ENCODE data around the gene MYO18A.

MYO18A gene

GRCh38 chr17:29138971-29139691 is 41.1 kb downstream of the MYO18A start:
- no peaks in the 10 kb centered on the region for H3K36me3 ChIP-seq (ENCODE audit: control insufficient read depth in 2 of 2, insufficient read depth in 1 of 2, low read length in 2 of 2)
- ChIA-PET CTCF (interaction anchor here (1.3 to 21.4 kb wide), 4 partner anchors 8 to 81 kb away, joined by 3 to 506 read pairs (median 6); no protein-coding TSS in a partner anchor), POLR2A (interaction anchor here (1.2 to 1.9 kb wide), 3 partner anchors 9 to 155 kb away, joined by 4 to 15 read pairs (median 9); partner anchors contain the start of genes MYO18A and NUFIP2)
- no peak overlapping the region for H3K4me3 ChIP-seq (ENCODE audit: low read depth, low read length)
- H3K4me1 ChIP-seq (ENCODE audit: control insufficient read depth, insufficient read depth, low read length), result peaks cover 15% of the 10 kb centered on the region
- no peaks in the 10 kb centered on the region for H3K9me3 ChIP-seq (ENCODE audit: control insufficient read depth, insufficient read depth, low read depth, low read length)
- no peak overlapping the region for H3K27ac ChIP-seq (ENCODE audit: extremely low read depth, low read depth, low read length)
- TF ChIP-seq ZFHX2 (tag by site-specific recombination; conservative IDR thresholded peaks at IDR 0.05) (peak; percentile 58), EGR2 (tag by site-specific recombination; IDR thresholded peaks at IDR 0.05; ENCODE audit: low read depth) (peak; percentile 53; the same call in 1 of the 2 replicates), SP2 (tag by site-specific recombination; IDR thresholded peaks at IDR 0.05) (peak; percentile 54), ZBTB7A (tag by site-specific recombination; IDR thresholded peaks at IDR 0.05; ENCODE audit: low read depth) (no peak), ZFP69B (tag by site-specific recombination; IDR thresholded peaks at IDR 0.05) (no peak)

- H3K4me3 ChIP-seq (ENCODE audit: low read depth, low read length), result no peak overlapping the region
- no peak overlapping the region for H3K27ac ChIP-seq (ENCODE audit: extremely low read depth, low read depth, low read length)
- no peaks in the 10 kb centered on the region for H3K36me3 ChIP-seq (ENCODE audit: control insufficient read depth in 2 of 2, insufficient read depth in 1 of 2, low read length in 2 of 2)
- H3K4me1 ChIP-seq (ENCODE audit: control insufficient read depth, insufficient read depth, low read length), result peaks cover 15% of the 10 kb centered on the region
- no peak for TF ChIP-seq ZSCAN5A (tag by site-specific recombination; IDR thresholded peaks at IDR 0.05)
- TF ChIP-seq PRDM6 (tag by site-specific recombination; IDR thresholded peaks at IDR 0.05), result no peak
- TF ChIP-seq FEZF1 (tag by site-specific recombination; IDR thresholded peaks at IDR 0.05), result peak; percentile 69
- CTCF ChIA-PET, result interaction anchor here (0.7 to 21.4 kb wide), 9 partner anchors 9 to 352 kb away, joined by 3 to 506 read pairs (median 4); partner anchors contain the start of gene MYO18A
- H3K9me3 ChIP-seq (ENCODE audit: control insufficient read depth, insufficient read depth, low read depth, low read length), result no peaks in the 10 kb centered on the region
- POLR2A ChIA-PET, result interaction anchor here (1.2 kb wide), 1 partner anchor 156 kb away, joined by 4 read pairs; the partner anchor contains the start of gene NUFIP2
These were observed 41.8 kb downstream of the MYO18A start for GRCh38 chr17:29138184-29138955.

GRCh38 chr17:29136998-29137730 is 43.0 kb downstream of the MYO18A start:
- Histone ChIP-seq H3K27ac (ENCODE audit: extremely low read depth, low read depth, low read length) (no peak overlapping the region), H3K36me3 (ENCODE audit: control insufficient read depth in 2 of 2, insufficient read depth in 1 of 2, low read length in 2 of 2) (no peaks in the 10 kb centered on the region), H3K4me1 (ENCODE audit: control insufficient read depth, insufficient read depth, low read length) (peaks cover 15% of the 10 kb centered on the region), H3K9me3 (ENCODE audit: control insufficient read depth, insufficient read depth, low read depth, low read length) (no peaks in the 10 kb centered on the region), H3K4me3 (ENCODE audit: low read depth, low read length) (no peak overlapping the region)
- ChIA-PET CTCF (interaction anchor here (0.5 to 21.4 kb wide), 10 partner anchors 8 to 383 kb away, joined by 3 to 506 read pairs (median 4); partner anchors contain the start of gene MYO18A), POLR2A (interaction anchor here (1.2 kb wide), 1 partner anchor 157 kb away, joined by 4 read pairs; the partner anchor contains the start of gene NUFIP2)
- TF ChIP-seq AEBP2 (tag by site-specific recombination; IDR thresholded peaks at IDR 0.05; ENCODE audit: borderline replicate concordance) (no peak), SETDB1 (IDR thresholded peaks at IDR 0.05; ENCODE audit: insufficient read length, low read length) (no peak), ZNF398 (tag by site-specific recombination; IDR thresholded peaks at IDR 0.05) (no peak), KLF16 (tag by site-specific recombination; IDR thresholded peaks at IDR 0.05) (no peak), ZNF629 (tag by site-specific recombination; IDR thresholded peaks at IDR 0.05) (no peak), ZNF266 (tag by site-specific recombination; IDR thresholded peaks at IDR 0.05; ENCODE audit: low read depth) (no peak), ZNF488 (tag by site-specific recombination; IDR thresholded peaks at IDR 0.05) (no peak)

Measured in HEK293 (cell line).